GM21515 (cell line): ENCODE results near the gene USP46.

Source experiments
- ATAC-seq: cut with Tn5 transposase; IDR thresholded peaks from one replicate; pipeline ENCODE4 v1.9.1; 2021; ENCODE audit not compliant: unreplicated experiment

Gene USP46

DNA sequence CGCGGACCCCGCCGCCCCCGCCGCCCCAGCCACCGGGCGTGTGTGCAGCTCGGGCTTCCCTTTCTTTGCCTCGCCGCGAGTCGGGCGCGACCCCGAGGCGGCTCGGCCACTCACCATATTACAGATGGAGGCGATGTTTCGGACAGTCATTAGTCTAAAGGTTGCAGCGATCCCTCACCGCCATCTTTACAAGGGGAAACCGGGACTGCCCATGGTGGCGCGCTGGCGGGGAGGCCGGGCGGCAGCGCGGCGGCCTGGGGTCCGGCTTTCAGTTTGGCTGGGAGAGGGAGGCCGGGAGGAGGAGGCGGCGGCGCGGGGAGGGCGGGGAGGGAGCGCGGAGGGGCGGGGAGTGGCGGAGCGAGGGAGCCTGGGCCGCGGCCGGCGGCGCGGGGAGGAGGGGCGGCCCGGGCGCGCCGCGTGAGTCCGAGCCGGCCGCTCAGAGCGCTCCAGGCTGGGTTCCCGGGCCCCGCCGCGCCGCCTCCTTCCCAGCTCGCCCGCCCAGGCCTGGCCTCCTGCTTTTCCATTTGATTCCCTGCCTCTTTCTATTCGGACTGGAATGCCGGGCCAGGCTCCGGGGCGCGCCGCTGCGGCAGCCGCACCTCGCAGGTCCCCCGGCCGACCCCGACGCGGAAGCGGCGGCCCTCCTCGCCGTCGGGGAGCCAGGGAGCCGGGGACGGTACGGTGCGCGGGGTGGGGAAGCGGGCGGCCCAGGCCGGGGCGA is at the start of gene USP46:
USP46 (minus strand) TSS at position 301 of the 721 bp plus-strand sequence; CDS start at position 150, 151 bp downstream.
- ATAC-seq, result peak; percentile 76

GRCh38 chr4:52704661-52705060 is 45.6 kb upstream of the USP46 start:
- ATAC-seq, result no peak

DNA sequence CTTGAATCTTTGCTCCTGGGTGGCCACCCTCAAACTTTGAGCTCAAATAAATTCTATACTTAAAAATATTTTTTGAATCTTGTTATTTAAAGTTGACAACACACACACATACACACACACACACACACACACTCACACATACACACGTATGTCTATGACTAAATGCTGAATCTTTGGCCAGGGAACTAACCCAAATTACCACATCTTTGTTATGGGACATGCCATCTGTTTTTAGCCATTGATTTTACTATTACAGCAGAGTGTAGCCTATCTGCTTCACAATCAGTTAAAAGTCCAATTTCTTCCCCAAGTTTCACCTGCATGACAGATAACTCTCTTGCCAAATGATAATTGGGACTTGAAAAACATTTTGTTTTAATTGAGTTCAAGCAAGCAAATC is 45.0 kb upstream of the USP46 start:
- ATAC-seq, result no peak

- ATAC-seq, result peak; percentile 92
Observed at GRCh38 chr4:52701207-52701606, 42.1 kb upstream of the USP46 start.

- ATAC-seq, result no peak
Observed at GRCh38 chr4:52694936-52695335, 35.8 kb upstream of the USP46 start.

GRCh38 chr4:52693492-52693891 is 34.4 kb upstream of the USP46 start:
- ATAC-seq, result no peak

DNA sequence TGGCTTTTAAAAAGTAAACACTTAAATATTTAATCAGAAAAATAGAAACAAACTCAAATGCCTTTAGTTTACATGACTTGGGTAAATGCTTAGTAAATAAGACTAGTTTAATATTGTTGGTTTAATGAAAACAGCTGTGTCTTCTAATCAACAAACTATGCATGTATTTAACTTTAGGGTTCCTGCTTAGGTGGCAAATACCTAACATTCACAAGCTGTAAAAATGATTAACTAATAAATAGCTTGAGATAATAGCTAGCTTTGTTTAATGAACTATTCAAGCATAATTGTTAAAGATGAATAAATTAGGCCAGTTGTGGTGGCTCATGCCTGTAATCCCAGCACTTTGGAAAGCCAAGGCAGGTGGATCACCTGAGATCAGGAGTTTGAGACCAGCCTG is 30.0 kb upstream of the USP46 start:
- ATAC-seq, result no peak

DNA sequence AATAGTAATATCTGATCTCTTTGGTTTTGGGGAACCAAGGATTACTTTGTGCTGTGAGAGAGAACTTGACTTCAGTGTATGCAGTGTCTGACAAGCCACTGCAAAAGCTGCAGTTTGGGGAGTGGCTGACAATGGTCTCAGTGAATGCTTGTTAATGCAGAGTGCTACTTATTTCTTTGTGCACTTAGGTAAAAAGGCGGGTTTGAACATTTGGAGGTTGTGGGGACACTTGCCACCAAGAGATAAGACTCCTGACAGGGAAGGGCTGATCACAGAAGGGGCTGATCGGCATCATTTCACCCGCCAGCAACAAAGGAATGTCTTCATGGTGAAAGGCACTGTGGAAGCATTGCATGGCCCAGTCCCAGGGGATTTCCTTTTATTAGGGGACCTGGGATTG is 28.6 kb upstream of the USP46 start:
- no peak for ATAC-seq

DNA sequence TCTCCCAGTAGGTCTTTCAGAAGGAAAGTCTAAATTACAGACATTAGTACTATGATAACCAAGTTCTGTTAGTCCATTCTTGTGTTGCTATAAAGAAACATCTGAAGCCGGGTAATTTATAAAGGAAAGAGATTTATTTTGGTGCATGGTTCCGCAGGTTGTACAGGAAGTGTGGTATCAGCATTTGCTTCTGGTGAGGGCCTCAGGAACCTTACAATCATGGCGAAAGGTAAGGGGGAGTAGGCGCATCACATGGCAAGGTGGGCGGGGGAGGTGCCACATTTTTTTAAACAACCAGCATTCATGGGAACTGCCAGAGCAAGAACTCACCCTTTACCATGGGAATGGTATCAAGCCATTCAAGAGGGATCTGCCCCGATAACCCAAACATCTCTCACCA is 26.2 kb upstream of the USP46 start:
- no peak for ATAC-seq

DNA sequence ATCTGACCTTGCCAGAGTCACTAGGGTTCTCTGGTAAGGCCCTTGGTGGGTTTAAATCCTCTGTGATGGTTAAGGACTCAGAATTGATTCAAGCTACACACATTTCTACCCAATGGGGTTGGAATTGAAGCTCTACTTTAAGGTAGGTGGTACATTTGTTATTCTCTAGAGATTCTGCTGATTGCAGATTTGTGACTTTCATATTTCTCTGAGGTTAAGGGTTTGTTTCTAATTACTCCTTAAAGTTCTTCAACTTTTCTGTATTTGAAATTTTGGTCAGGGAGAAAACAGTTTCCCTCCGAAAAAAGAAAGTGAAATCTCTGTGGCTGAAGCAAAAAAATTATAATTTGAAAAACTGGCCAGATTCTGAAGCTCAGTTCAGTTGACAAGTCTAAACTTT is 25.8 kb upstream of the USP46 start:
- peak; percentile 62 for ATAC-seq

GRCh38 chr4:52680381-52680780 is 21.3 kb upstream of the USP46 start:
- no peak for ATAC-seq

- ATAC-seq, result no peak
Observed at GRCh38 chr4:52676536-52676935, 17.4 kb upstream of the USP46 start.

- no peak for ATAC-seq
Observed at GRCh38 chr4:52675111-52675510, 16.0 kb upstream of the USP46 start.

DNA sequence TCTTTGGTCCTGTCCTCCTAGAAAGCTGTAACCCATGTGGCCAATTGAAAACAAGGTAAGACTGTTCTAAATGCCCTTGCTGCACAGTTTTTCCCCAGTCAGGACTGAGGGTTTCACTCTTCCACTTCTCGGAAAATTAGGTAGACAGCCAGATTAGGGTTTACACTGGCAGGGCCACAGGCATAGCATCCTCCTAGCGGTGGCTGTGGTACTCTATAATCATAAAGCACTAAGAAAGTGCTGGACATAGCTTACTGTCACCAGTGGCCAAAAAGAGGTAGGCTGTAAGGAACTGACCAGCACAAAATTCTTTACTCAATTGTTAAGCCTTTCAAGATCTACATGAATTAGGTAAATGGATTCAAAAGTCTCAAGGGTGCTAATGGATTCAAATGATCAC is 11.6 kb upstream of the USP46 start:
- ATAC-seq, result no peak

- no peak for ATAC-seq
Observed at GRCh38 chr4:52670121-52670520, 11.0 kb upstream of the USP46 start.

DNA sequence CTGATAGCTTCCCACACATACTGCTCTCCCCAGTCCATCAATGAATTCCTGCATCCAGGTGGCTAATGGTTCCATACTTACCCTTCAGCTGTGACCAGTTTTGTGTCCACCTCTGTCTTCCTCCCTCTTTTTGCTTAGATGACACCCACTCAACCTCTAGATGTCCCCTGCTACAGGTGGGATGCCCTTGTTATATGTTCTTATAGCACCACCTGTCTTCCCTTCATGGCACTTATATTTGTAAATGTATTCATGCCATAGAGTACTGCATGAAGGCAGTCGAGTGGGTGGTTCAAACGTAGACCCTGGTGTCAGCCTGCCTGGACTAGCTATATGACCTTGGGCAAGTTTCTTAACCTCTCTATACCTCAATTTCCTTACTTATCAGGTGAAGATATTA is 6.5 kb upstream of the USP46 start:
- ATAC-seq, result peak; percentile 65

DNA sequence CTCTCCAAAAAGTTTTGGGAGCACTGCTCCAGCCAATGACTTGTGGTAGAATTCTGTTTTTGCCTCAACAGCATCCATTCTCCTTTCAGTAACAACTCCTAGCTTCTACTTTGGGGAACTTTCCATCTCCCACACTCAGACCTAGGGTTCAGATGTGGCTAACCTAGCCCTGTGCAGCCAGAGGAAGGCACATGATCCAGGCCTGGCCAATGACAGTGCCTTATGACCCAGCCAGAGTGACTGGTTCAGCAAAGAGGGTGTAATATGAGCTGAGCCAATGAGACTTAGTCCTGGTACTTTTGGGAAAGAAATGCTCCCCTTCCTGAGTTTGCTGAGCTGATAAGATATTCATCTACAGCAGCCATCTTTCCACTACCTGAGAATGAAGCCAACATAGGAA is 5.4 kb upstream of the USP46 start:
- no peak for ATAC-seq

GRCh38 chr4:52661966-52662690 is 3.0 kb upstream of the USP46 start:
- no peak for ATAC-seq

DNA sequence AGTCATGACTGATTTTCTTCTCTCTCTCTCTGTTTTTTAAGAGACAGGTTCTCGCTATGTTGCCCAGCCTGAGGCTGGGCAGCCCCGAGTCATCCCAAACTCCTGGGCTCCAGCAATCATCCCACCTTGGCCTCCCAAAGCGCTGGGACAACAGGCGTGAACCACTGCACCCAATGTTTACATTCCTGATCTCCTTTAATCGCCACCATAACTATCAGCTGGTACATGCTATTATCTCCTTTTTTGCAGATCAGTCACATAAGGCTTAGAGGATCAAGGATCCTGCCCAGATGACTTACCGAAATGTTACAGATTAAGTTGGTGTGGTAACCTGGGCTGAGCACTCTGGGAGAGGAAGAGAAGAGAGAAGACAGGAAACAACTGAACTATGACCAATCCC is 1.5 kb upstream of the USP46 start:
- ATAC-seq, result no peak

- ATAC-seq, result peak; percentile 31
Observed at GRCh38 chr4:52659722-52660261, 691 bp upstream of the USP46 start.

- peak; percentile 9 for ATAC-seq
Observed at GRCh38 chr4:52658641-52659000, 480 bp downstream of the USP46 start.
